ENCODE results near the gene WDR47.

Gene WDR47

GRCh38 chr1:109089242-109090015 lies 47.5 kb upstream of the WDR47 start:
- H4K8ac ChIP-seq (ENCODE audit: low read depth, low read length) = no peak overlapping the region
- H2BK15ac ChIP-seq (ENCODE audit: low read length) = no peak overlapping the region
- no peak overlapping the region for H2BK120ac ChIP-seq (ENCODE audit: low read depth, low read length)
- H2AK5ac ChIP-seq (ENCODE audit: low read depth, low read length) = no peak overlapping the region
- no peak overlapping the region for H2BK5ac ChIP-seq (ENCODE audit: low read length)
- H3K23ac ChIP-seq (ENCODE audit: low read depth, low read length, poor library complexity) = no peak overlapping the region
- no peak for DNase-seq (ENCODE audit: low spot score)
- H2AFZ ChIP-seq (ENCODE audit: low read length) = no peak overlapping the region
- no peak overlapping the region for H3K4me2 ChIP-seq (ENCODE audit: insufficient read depth, low read length, poor library complexity, severe bottlenecking)
- no peak overlapping the region for H2BK12ac ChIP-seq (ENCODE audit: low read length)
- H3K4me1 ChIP-seq (ENCODE audit: control insufficient read depth in 2 of 2, insufficient read depth in 1 of 2, low read depth in 1 of 2, low read length in 2 of 2) = peaks cover 3 to 5% of the 10 kb centered on the region in 2 donors
- WGBS, 2 donors (ENCODE audit: extremely low coverage in 2 of 2, insufficient read length in 2 of 2, insufficient replicate concordance in 1 of 2) = no CpG with 5 or more reads among the region's 31 CpGs
- H3K9ac ChIP-seq (ENCODE audit: low read depth, low read length, poor library complexity) = no peak overlapping the region
- H3K14ac ChIP-seq (ENCODE audit: low read length) = no peak overlapping the region
- H3K36me3 ChIP-seq (replicated peaks in 1 of 2; ENCODE audit: control insufficient read depth in 2 of 2, insufficient read depth in 2 of 2, low read length in 2 of 2) = peaks cover 4 to 16% of the 10 kb centered on the region in 2 donors
- no peak overlapping the region for H3K4me3 ChIP-seq (ENCODE audit: low read length in 2 of 2)
- H3K27ac ChIP-seq (replicated peaks; ENCODE audit: low read length) = no peak overlapping the region
- H4K91ac ChIP-seq (ENCODE audit: low read depth, low read length, poor library complexity) = no peak overlapping the region
- no peaks in the 10 kb centered on the region for H3K27me3 ChIP-seq (ENCODE audit: control insufficient read depth in 3 of 3, insufficient read depth in 3 of 3, low read depth in 1 of 3, low read length in 3 of 3)
- no peaks in the 10 kb centered on the region for H3K79me1 ChIP-seq (ENCODE audit: low read depth, low read length)
- H3K18ac ChIP-seq (ENCODE audit: low read length) = no peak overlapping the region
- H3K9me3 ChIP-seq (replicated peaks in 1 of 2; ENCODE audit: control insufficient read depth in 2 of 2, insufficient read depth in 1 of 2, low read depth in 1 of 2, low read length in 2 of 2) = peaks cover 0 to 5% of the 10 kb centered on the region in 2 donors
- no peak overlapping the region for H3K4ac ChIP-seq (ENCODE audit: low read length)

- no peak overlapping the region for H4K8ac ChIP-seq (ENCODE audit: low read depth, low read length)
- no peak overlapping the region for H3K23ac ChIP-seq (ENCODE audit: low read depth, low read length, poor library complexity)
- no peak overlapping the region for H3K4me3 ChIP-seq (ENCODE audit: low read length in 2 of 2)
- H3K27me3 ChIP-seq (ENCODE audit: control insufficient read depth in 3 of 3, insufficient read depth in 3 of 3, low read depth in 1 of 3, low read length in 3 of 3) = no peaks in the 10 kb centered on the region
- H2BK5ac ChIP-seq (ENCODE audit: low read length) = no peak overlapping the region
- H2BK15ac ChIP-seq (ENCODE audit: low read length) = no peak overlapping the region
- no peaks in the 10 kb centered on the region for H3K36me3 ChIP-seq (replicated peaks in 1 of 2; ENCODE audit: control insufficient read depth in 2 of 2, insufficient read depth in 2 of 2, low read length in 2 of 2)
- no peak overlapping the region for H3K27ac ChIP-seq (replicated peaks; ENCODE audit: low read length)
- peak overlapping the region; percentile 51 for H2AFZ ChIP-seq (ENCODE audit: low read length)
- WGBS, 2 donors (ENCODE audit: extremely low coverage in 2 of 2, insufficient read length in 2 of 2, insufficient replicate concordance in 1 of 2) = no CpG with 5 or more reads among the region's 13 CpGs
- no peak overlapping the region for H3K9ac ChIP-seq (ENCODE audit: low read depth, low read length, poor library complexity)
- no peak overlapping the region for H3K18ac ChIP-seq (ENCODE audit: low read length)
- H3K4me2 ChIP-seq (ENCODE audit: insufficient read depth, low read length, poor library complexity, severe bottlenecking) = no peak overlapping the region
- H3K4ac ChIP-seq (ENCODE audit: low read length) = no peak overlapping the region
- H2BK12ac ChIP-seq (ENCODE audit: low read length) = no peak overlapping the region
- no peak for DNase-seq (ENCODE audit: low spot score)
- no peak overlapping the region for H4K91ac ChIP-seq (ENCODE audit: low read depth, low read length, poor library complexity)
- H3K14ac ChIP-seq (ENCODE audit: low read length) = no peak overlapping the region
- peaks cover 0 to 13% of the 10 kb centered on the region in 2 donors for H3K4me1 ChIP-seq (ENCODE audit: control insufficient read depth in 2 of 2, insufficient read depth in 1 of 2, low read depth in 1 of 2, low read length in 2 of 2)
- no peak overlapping the region for H2BK120ac ChIP-seq (ENCODE audit: low read depth, low read length)
- no peaks in the 10 kb centered on the region for H3K79me1 ChIP-seq (ENCODE audit: low read depth, low read length)
- peaks cover 0 to 5% of the 10 kb centered on the region in 2 donors for H3K9me3 ChIP-seq (replicated peaks in 1 of 2; ENCODE audit: control insufficient read depth in 2 of 2, insufficient read depth in 1 of 2, low read depth in 1 of 2, low read length in 2 of 2)
- no peak overlapping the region for H2AK5ac ChIP-seq (ENCODE audit: low read depth, low read length)
These were observed 42.9 kb upstream of the WDR47 start for GRCh38 chr1:109084563-109085517.

GRCh38 chr1:109083923-109084322 lies 42.0 kb upstream of the WDR47 start:
- H2BK120ac ChIP-seq (ENCODE audit: low read depth, low read length) = no peak overlapping the region
- H3K4me1 ChIP-seq (ENCODE audit: control insufficient read depth in 2 of 2, insufficient read depth in 1 of 2, low read depth in 1 of 2, low read length in 2 of 2) = peaks cover 0 to 13% of the 10 kb centered on the region in 2 donors
- no CpG with 5 or more reads among the region's 1 CpG for WGBS, 2 donors (ENCODE audit: extremely low coverage in 2 of 2, insufficient read length in 2 of 2, insufficient replicate concordance in 1 of 2)
- no peak overlapping the region for H2BK5ac ChIP-seq (ENCODE audit: low read length)
- H4K8ac ChIP-seq (ENCODE audit: low read depth, low read length) = no peak overlapping the region
- H2BK15ac ChIP-seq (ENCODE audit: low read length) = no peak overlapping the region
- no peak overlapping the region for H3K4me3 ChIP-seq (ENCODE audit: low read length in 2 of 2)
- no peak for DNase-seq (ENCODE audit: low spot score)
- no peak overlapping the region for H3K14ac ChIP-seq (ENCODE audit: low read length)
- no peaks in the 10 kb centered on the region for H3K27me3 ChIP-seq (ENCODE audit: control insufficient read depth in 3 of 3, insufficient read depth in 3 of 3, low read depth in 1 of 3, low read length in 3 of 3)
- no peak overlapping the region for H2AK5ac ChIP-seq (ENCODE audit: low read depth, low read length)
- no peak overlapping the region for H3K18ac ChIP-seq (ENCODE audit: low read length)
- no peak overlapping the region for H3K23ac ChIP-seq (ENCODE audit: low read depth, low read length, poor library complexity)
- no peak overlapping the region for H4K91ac ChIP-seq (ENCODE audit: low read depth, low read length, poor library complexity)
- no peak overlapping the region for H3K4me2 ChIP-seq (ENCODE audit: insufficient read depth, low read length, poor library complexity, severe bottlenecking)
- H3K9ac ChIP-seq (ENCODE audit: low read depth, low read length, poor library complexity) = no peak overlapping the region
- H3K4ac ChIP-seq (ENCODE audit: low read length) = no peak overlapping the region
- peak overlapping the region; percentile 82 for H2AFZ ChIP-seq (ENCODE audit: low read length)
- H3K36me3 ChIP-seq (replicated peaks in 1 of 2; ENCODE audit: control insufficient read depth in 2 of 2, insufficient read depth in 2 of 2, low read length in 2 of 2) = no peaks in the 10 kb centered on the region
- no peak overlapping the region for H3K27ac ChIP-seq (replicated peaks; ENCODE audit: low read length)
- no peak overlapping the region for H2BK12ac ChIP-seq (ENCODE audit: low read length)
- H3K9me3 ChIP-seq (replicated peaks in 1 of 2; ENCODE audit: control insufficient read depth in 2 of 2, insufficient read depth in 1 of 2, low read depth in 1 of 2, low read length in 2 of 2) = no peaks in the 10 kb centered on the region
- no peaks in the 10 kb centered on the region for H3K79me1 ChIP-seq (ENCODE audit: low read depth, low read length)

GRCh38 chr1:109083501-109083900 lies 41.6 kb upstream of the WDR47 start:
- Histone ChIP-seq H3K14ac (ENCODE audit: low read length) (no peak overlapping the region), H3K27ac (replicated peaks; ENCODE audit: low read length) (no peak overlapping the region), H3K36me3 (replicated peaks in 1 of 2; ENCODE audit: control insufficient read depth in 2 of 2, insufficient read depth in 2 of 2, low read length in 2 of 2) (no peaks in the 10 kb centered on the region), H3K9me3 (replicated peaks in 1 of 2; ENCODE audit: control insufficient read depth in 2 of 2, insufficient read depth in 1 of 2, low read depth in 1 of 2, low read length in 2 of 2) (no peaks in the 10 kb centered on the region), H2BK15ac (ENCODE audit: low read length) (no peak overlapping the region), H2BK5ac (ENCODE audit: low read length) (no peak overlapping the region), H2AK5ac (ENCODE audit: low read depth, low read length) (no peak overlapping the region), H3K9ac (ENCODE audit: low read depth, low read length, poor library complexity) (no peak overlapping the region), H4K8ac (ENCODE audit: low read depth, low read length) (no peak overlapping the region), H3K4me3 (ENCODE audit: low read length in 2 of 2) (no peak overlapping the region), H3K18ac (ENCODE audit: low read length) (no peak overlapping the region), H2BK12ac (ENCODE audit: low read length) (no peak overlapping the region), H2BK120ac (ENCODE audit: low read depth, low read length) (no peak overlapping the region), H3K4ac (ENCODE audit: low read length) (no peak overlapping the region), H3K27me3 (ENCODE audit: control insufficient read depth in 3 of 3, insufficient read depth in 3 of 3, low read depth in 1 of 3, low read length in 3 of 3) (no peaks in the 10 kb centered on the region), H2AFZ (ENCODE audit: low read length) (peak overlapping the region; percentile 82), H3K4me1 (ENCODE audit: control insufficient read depth in 2 of 2, insufficient read depth in 1 of 2, low read depth in 1 of 2, low read length in 2 of 2) (peaks cover 0 to 13% of the 10 kb centered on the region in 2 donors), H3K4me2 (ENCODE audit: insufficient read depth, low read length, poor library complexity, severe bottlenecking) (no peak overlapping the region), H3K79me1 (ENCODE audit: low read depth, low read length) (no peaks in the 10 kb centered on the region), H3K23ac (ENCODE audit: low read depth, low read length, poor library complexity) (no peak overlapping the region), H4K91ac (ENCODE audit: low read depth, low read length, poor library complexity) (no peak overlapping the region)
- WGBS, 2 donors (ENCODE audit: extremely low coverage in 2 of 2, insufficient read length in 2 of 2, insufficient replicate concordance in 1 of 2) = no CpG with 5 or more reads among the region's 3 CpGs
- DNase-seq (ENCODE audit: low spot score) = no peak

All from neuronal stem cell (in vitro differentiated cells).